H9 (cell line): ENCODE data around the gene ATP6V0A4. TPM values are rescaled to one million over a fixed set of nuclear protein-coding genes. Genes with fewer than 3 reads are reported as not detected.
"Not testable (repeated sequence)": the region's sequence is repeated elsewhere in the genome, so short reads cannot be mapped to it uniquely, and the experiment has no call there.

Source experiments
- DNase-seq: peaks from one replicate; pipeline ENCODE4 v3.0.0-alpha.2; 2017
- H2AFZ ChIP-seq: one replicate; pipeline ENCODE4 v1.6.1; 2013; ENCODE audit warnings: mild to moderate bottlenecking, low read length, control low read depth, moderate library complexity
- H2AK5ac ChIP-seq: 2 replicates; pipeline ENCODE4 v1.6.1; 2013; ENCODE audit warnings: low read length, control low read depth, mixed read lengths; ENCODE audit not compliant: insufficient read length
- H2BK120ac ChIP-seq: one replicate; pipeline ENCODE4 v1.6.1; 2013; ENCODE audit warnings: low read depth, mild to moderate bottlenecking, low read length, control low read depth, inconsistent platforms; ENCODE audit not compliant: poor library complexity, severe bottlenecking
- H2BK12ac ChIP-seq: 2 replicates; pipeline ENCODE4 v1.6.1; 2013; ENCODE audit warnings: low read length, control low read depth, mixed read lengths, low read depth; ENCODE audit not compliant: insufficient read length
- H2BK15ac ChIP-seq: 2 replicates; pipeline ENCODE4 v1.6.1; 2013; ENCODE audit warnings: low read depth, low read length, control low read depth
- H2BK20ac ChIP-seq: one replicate; pipeline ENCODE4 v1.6.1; 2013; ENCODE audit warnings: low read depth, mild to moderate bottlenecking, low read length, control low read depth, inconsistent platforms; ENCODE audit not compliant: poor library complexity, severe bottlenecking
- H2BK5ac ChIP-seq: 2 replicates; pipeline ENCODE4 v1.6.1; 2013; ENCODE audit warnings: low read length, control low read depth, mixed read lengths; ENCODE audit not compliant: insufficient read length
- H3K14ac ChIP-seq: 2 replicates; pipeline ENCODE4 v1.6.1; 2013; ENCODE audit warnings: low read length, control low read depth; ENCODE audit not compliant: insufficient read depth
- H3K18ac ChIP-seq: 2 replicates; pipeline ENCODE4 v1.6.1; 2013; ENCODE audit warnings: low read depth, mild to moderate bottlenecking, mixed read lengths, low read length, control low read depth; ENCODE audit not compliant: insufficient read length
- H3K23ac ChIP-seq: 2 replicates; pipeline ENCODE4 v1.6.1; 2013; ENCODE audit warnings: low read length, control low read depth, mixed read lengths, low read depth; ENCODE audit not compliant: insufficient read length
- H3K23me2 ChIP-seq: 2 replicates; pipeline ENCODE4 v1.6.1; 2013; ENCODE audit warnings: low read depth, mild to moderate bottlenecking, mixed read lengths, low read length, control low read depth; ENCODE audit not compliant: insufficient read length, poor library complexity, severe bottlenecking
- H3K27ac ChIP-seq: 2 replicates; pipeline ENCODE4 v1.5.1; 2013; ENCODE audit warnings: low read length, control low read depth, mixed read lengths, low read depth; ENCODE audit not compliant: insufficient read length
- H3K27me3 ChIP-seq: 2 replicates; pipeline ENCODE4 v1.6.1; 2013; ENCODE audit warnings: low read length, control low read depth, inconsistent platforms; ENCODE audit not compliant: insufficient read depth
- H3K4ac ChIP-seq: 2 replicates; pipeline ENCODE4 v1.6.1; 2013; ENCODE audit warnings: low read depth, mild to moderate bottlenecking, control low read depth, inconsistent platforms, low read length, moderate library complexity
- H3K4me1 ChIP-seq: 2 replicates; pipeline ENCODE4 v1.6.1; 2013; ENCODE audit warnings: low read length, control low read depth, inconsistent platforms; ENCODE audit not compliant: insufficient read depth
- H3K4me2 ChIP-seq: 2 replicates; pipeline ENCODE4 v1.6.1; 2013; ENCODE audit warnings: low read length, control low read depth, mixed read lengths; ENCODE audit not compliant: insufficient read length, insufficient read depth
- H3K56ac ChIP-seq: 2 replicates; pipeline ENCODE4 v1.6.1; 2013; ENCODE audit warnings: low read depth, mild to moderate bottlenecking, mixed read lengths, low read length, control low read depth; ENCODE audit not compliant: insufficient read length
- H3K79me1 ChIP-seq: 2 replicates; pipeline ENCODE4 v1.6.1; 2013; ENCODE audit warnings: low read depth, mild to moderate bottlenecking, moderate library complexity, low read length, control low read depth, inconsistent platforms; ENCODE audit not compliant: insufficient read depth, poor library complexity, severe bottlenecking
- H3K79me2 ChIP-seq: 2 replicates; pipeline ENCODE4 v1.6.1; 2013; ENCODE audit warnings: low read length, control low read depth, inconsistent platforms; ENCODE audit not compliant: insufficient read depth
- H3K9ac ChIP-seq: 2 replicates; pipeline ENCODE4 v1.6.1; 2013; ENCODE audit warnings: low read length, control low read depth, mixed read lengths; ENCODE audit not compliant: insufficient read length; ENCODE audit errors: extremely low read depth
- H3K9me3 ChIP-seq: one replicate; pipeline ENCODE4 v1.6.1; 2013; ENCODE audit warnings: low read depth, low read length, inconsistent platforms; ENCODE audit not compliant: control insufficient read depth
- H3T11ph ChIP-seq: one replicate; pipeline ENCODE4 v1.6.1; 2013; ENCODE audit warnings: mild to moderate bottlenecking, low read length, control low read depth, inconsistent platforms
- H4K20me1 ChIP-seq: one replicate; pipeline ENCODE4 v1.6.1; 2013; ENCODE audit not compliant: control insufficient read depth, insufficient read length, insufficient read depth
- H4K5ac ChIP-seq: 2 replicates; pipeline ENCODE4 v1.6.1; 2013; ENCODE audit warnings: low read depth, mild to moderate bottlenecking, mixed read lengths, low read length, control low read depth; ENCODE audit not compliant: insufficient read length
- H4K8ac ChIP-seq: replicated peaks from 2 replicates; pipeline ENCODE4 v1.6.1; 2013; ENCODE audit warnings: low read length, control low read depth, mixed read lengths, low read depth; ENCODE audit not compliant: insufficient read length
- H4K91ac ChIP-seq: 2 replicates; pipeline ENCODE4 v1.6.1; 2013; ENCODE audit warnings: low read depth, mild to moderate bottlenecking, moderate library complexity, mixed read lengths, low read length, control low read depth; ENCODE audit not compliant: insufficient read length
- H3K27ac Mint-ChIP-seq, 3 experiments: 2 replicates in 2 of 3; 3 replicates in 1 of 3; pipeline ENCODE4 v1.8.0; 2020 to 2021; ENCODE audit warnings: mixed read lengths in 3 of 3, mild to moderate bottlenecking in 1 of 3, moderate library complexity in 1 of 3
- H3K27me3 Mint-ChIP-seq: 2 replicates; pipeline ENCODE4 v1.8.0; 2021; ENCODE audit warnings: low read depth, mild to moderate bottlenecking, moderate library complexity, mixed read lengths
- H3K36me3 Mint-ChIP-seq, 3 experiments: 2 replicates in 2 of 3; 3 replicates in 1 of 3; pipeline ENCODE4 v1.8.0; 2020 to 2021; ENCODE audit warnings: low read depth in 3 of 3, mixed read lengths in 3 of 3; ENCODE audit not compliant: insufficient read depth in 1 of 3
- H3K4me1 Mint-ChIP-seq, 2 experiments: 2 replicates each; pipeline ENCODE4 v1.8.0; 2020; ENCODE audit warnings: mixed read lengths in 2 of 2
- H3K4me3 Mint-ChIP-seq, 2 experiments: 2 replicates in 1 of 2; 3 replicates in 1 of 2; pipeline ENCODE4 v1.8.0; 2020 to 2021; ENCODE audit warnings: mild to moderate bottlenecking in 2 of 2, mixed read lengths in 2 of 2, moderate library complexity in 1 of 2
- H3K9me3 Mint-ChIP-seq, 2 experiments: 2 replicates in 1 of 2; 3 replicates in 1 of 2; pipeline ENCODE4 v1.8.0; 2020; ENCODE audit warnings: mild to moderate bottlenecking in 2 of 2, mixed read lengths in 2 of 2, moderate library complexity in 1 of 2
- WGBS: extraction: QIAGEN DNeasy Blood & Tissue Kit; methylation state at CpG from one replicate; pipeline ENCODE4 v1.1.7; 2013; ENCODE audit warnings: missing lambda C conversion rate, low lambda C conversion rate, mixed read lengths; ENCODE audit not compliant: insufficient read length; ENCODE audit errors: extremely low coverage; 5-methylcytosine and 5-hydroxymethylcytosine counted together
- total RNA-seq: library from RNA; stranded (reverse); gene quantifications from 2 replicates; pipeline ENCODE4 v1.2.1, GENCODE V29; 2021
- TF ChIP-seq, protein P1 (sequence below): fragments of 200-600 bp; sonication (generic); conservative IDR thresholded peaks from 3 replicates; pipeline ENCODE4 v1.8.0; 2021; ENCODE audit warnings: antibody characterized with exemption, mild to moderate bottlenecking

Gene ATP6V0A4
- total RNA-seq, 1 experiment from 2014 or later: 0.79 TPM

GRCh38 chr7:138690495-138690894 is 107.5 kb downstream of the ATP6V0A4 start:
- Histone ChIP-seq H2BK20ac (no peak overlapping the region), H3K79me2 (no peaks in the 10 kb centered on the region), H3K27me3 (no peaks in the 10 kb centered on the region), H2BK12ac (no peak overlapping the region), H3K79me1 (no peaks in the 10 kb centered on the region), H2BK120ac (no peak overlapping the region), H3K4me1 (no peaks in the 10 kb centered on the region), H2BK15ac (no peak overlapping the region), H3K23me2 (no peaks in the 10 kb centered on the region), H3K9me3 (no peaks in the 10 kb centered on the region), H2BK5ac (no peak overlapping the region), H2AK5ac (no peak overlapping the region), H3T11ph (no peak overlapping the region), H4K91ac (no peak overlapping the region), H3K4ac (no peak overlapping the region), H3K14ac (no peak overlapping the region), H3K56ac (no peak overlapping the region), H3K27ac (no peak overlapping the region), H2AFZ (no peak overlapping the region), H4K8ac (no peak overlapping the region), H4K20me1 (no peaks in the 10 kb centered on the region), H3K9ac (no peak overlapping the region), H3K4me2 (no peak overlapping the region), H3K18ac (no peak overlapping the region), H4K5ac (no peak overlapping the region), H3K23ac (no peak overlapping the region)
- Mint-ChIP-seq H3K27me3 (no peaks in the 10 kb centered on the region; the same call in 1 of the 2 replicates), H3K36me3 (peaks cover 0 to 5% (median 0%) of the 10 kb centered on the region in 3 experiments; a peak in 1 of 7 replicates), H3K9me3 (peaks cover 4 to 7% of the 10 kb centered on the region in 2 experiments; a peak in 1 of 5 replicates), H3K4me1 (no peaks in the 10 kb centered on the region), H3K27ac (no peak overlapping the region), H3K4me3 (no peak overlapping the region)
- DNase-seq: no peak
- no CpG with 5 or more reads among the region's 2 CpGs for WGBS
- TF ChIP-seq, protein P1, sequence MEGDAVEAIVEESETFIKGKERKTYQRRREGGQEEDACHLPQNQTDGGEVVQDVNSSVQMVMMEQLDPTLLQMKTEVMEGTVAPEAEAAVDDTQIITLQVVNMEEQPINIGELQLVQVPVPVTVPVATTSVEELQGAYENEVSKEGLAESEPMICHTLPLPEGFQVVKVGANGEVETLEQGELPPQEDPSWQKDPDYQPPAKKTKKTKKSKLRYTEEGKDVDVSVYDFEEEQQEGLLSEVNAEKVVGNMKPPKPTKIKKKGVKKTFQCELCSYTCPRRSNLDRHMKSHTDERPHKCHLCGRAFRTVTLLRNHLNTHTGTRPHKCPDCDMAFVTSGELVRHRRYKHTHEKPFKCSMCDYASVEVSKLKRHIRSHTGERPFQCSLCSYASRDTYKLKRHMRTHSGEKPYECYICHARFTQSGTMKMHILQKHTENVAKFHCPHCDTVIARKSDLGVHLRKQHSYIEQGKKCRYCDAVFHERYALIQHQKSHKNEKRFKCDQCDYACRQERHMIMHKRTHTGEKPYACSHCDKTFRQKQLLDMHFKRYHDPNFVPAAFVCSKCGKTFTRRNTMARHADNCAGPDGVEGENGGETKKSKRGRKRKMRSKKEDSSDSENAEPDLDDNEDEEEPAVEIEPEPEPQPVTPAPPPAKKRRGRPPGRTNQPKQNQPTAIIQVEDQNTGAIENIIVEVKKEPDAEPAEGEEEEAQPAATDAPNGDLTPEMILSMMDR: no peak

- H3K36me3 Mint-ChIP-seq: not testable (repeated sequence)
Measured at GRCh38 chr7:138688037-138688436, 110.0 kb downstream of the ATP6V0A4 start.

More at GRCh38 chr7:138688037-138688436, 110.0 kb downstream of the ATP6V0A4 start:
- not testable (repeated sequence) for H3K14ac ChIP-seq, H3K18ac ChIP-seq, DNase-seq, H2AFZ ChIP-seq, H3K27me3 ChIP-seq, H2BK120ac ChIP-seq, H2BK20ac ChIP-seq, H3K4ac ChIP-seq, H3K27ac Mint-ChIP-seq, H4K20me1 ChIP-seq, H3K23ac ChIP-seq, H3K27me3 Mint-ChIP-seq, H3K79me2 ChIP-seq, H3K27ac ChIP-seq, H3K9ac ChIP-seq, H3K9me3 Mint-ChIP-seq, H3K4me1 Mint-ChIP-seq, H3K79me1 ChIP-seq, H3K56ac ChIP-seq, H3K23me2 ChIP-seq, H2AK5ac ChIP-seq, H2BK15ac ChIP-seq, H4K5ac ChIP-seq, H3K4me3 Mint-ChIP-seq, H3K9me3 ChIP-seq, H2BK12ac ChIP-seq, H4K8ac ChIP-seq, H2BK5ac ChIP-seq, H3T11ph ChIP-seq, H3K4me1 ChIP-seq, H3K4me2 ChIP-seq, H4K91ac ChIP-seq
- WGBS: no CpG with 5 or more reads among the region's 6 CpGs
